NOMO-1 (cell line): ENCODE measurements around the gene TUBB1.
"Not testable (repeated sequence)": the region's sequence is repeated elsewhere in the genome, so short reads cannot be mapped to it uniquely, and the experiment has no call there.

Experiments
- DNase-seq, 2 experiments: peaks; one replicate each; lab custom pipeline; 2025; ENCODE audit not compliant: unreplicated experiment in 2 of 2; lab: John Stamatoyannopoulos, UW

TUBB1 gene

GRCh38 chr20:59004763-59005522 lies 14.3 kb upstream of the TUBB1 start:
- DNase-seq = peak; percentile 87 to 95

- no peak for DNase-seq
Observed at GRCh38 chr20:59005523-59006166, 13.6 kb upstream of the TUBB1 start.

GRCh38 chr20:59006167-59006863 lies 12.9 kb upstream of the TUBB1 start:
- DNase-seq = no peak

- peak; percentile 48 to 68 for DNase-seq
Observed at GRCh38 chr20:59006864-59007664, 12.2 kb upstream of the TUBB1 start, which contains the start of gene CTSZ. TSS of gene CTSZ (minus strand) at chr20:59007254. CDS start at chr20:59007128, 126 bp downstream.

GRCh38 chr20:59007665-59008511 lies 11.3 kb upstream of the TUBB1 start:
- DNase-seq = peak; percentile 87 to 92

GRCh38 chr20:59008715-59009336 lies 10.4 kb upstream of the TUBB1 start:
- DNase-seq = no peak

- DNase-seq = no peak
Observed at GRCh38 chr20:59010321-59010994, 8.8 kb upstream of the TUBB1 start.

- no peak for DNase-seq
Observed at GRCh38 chr20:59010995-59011873, 8.0 kb upstream of the TUBB1 start.

GRCh38 chr20:59011874-59012157 lies 7.4 kb upstream of the TUBB1 start:
- not testable (repeated sequence) for DNase-seq

- no peak for DNase-seq
Observed at GRCh38 chr20:59013031-59013951, 5.9 kb upstream of the TUBB1 start.

GRCh38 chr20:59013959-59014608 lies 5.1 kb upstream of the TUBB1 start:
- DNase-seq = no peak

GRCh38 chr20:59014680-59015389 lies 4.4 kb upstream of the TUBB1 start:
- no peak for DNase-seq

GRCh38 chr20:59015411-59015810 lies 3.8 kb upstream of the TUBB1 start:
- no peak for DNase-seq

- DNase-seq = no peak
Observed at GRCh38 chr20:59015812-59016711, 3.2 kb upstream of the TUBB1 start.
